Endothelial cell of umbilical vein (primary cell): ENCODE data around the gene PPP1R13B. TPM values are rescaled to one million over a fixed set of nuclear protein-coding genes. Genes with fewer than 3 reads are reported as not detected.

Source experiments
- BruUV-seq: library from RNA; stranded (reverse); fragments of 400-500 nt; replicated peaks from 2 replicates; lab custom pipeline; 2021; lab: Mats Ljungman, UMichigan
- CTCF ChIA-PET: fragments of 300-600, 350-600 bp; sonication (Branson Sonifier 250); formaldehyde crosslinking; loops from one replicate; lab custom pipeline; 2021; ENCODE audit warnings: antibody characterized with exemption, inconsistent platforms; lab: Charles Lee
- POLR2A ChIA-PET: fragments of 300-600, 350-600 bp; sonication (Branson Sonifier 250); formaldehyde crosslinking; loops from one replicate; lab custom pipeline; 2021; ENCODE audit warnings: antibody characterized with exemption, inconsistent platforms; lab: Charles Lee
- DNase-seq: peaks from one replicate; pipeline ENCODE4 v3.0.0-alpha.2; 2011; ENCODE audit warnings: low read depth, low spot score
- FAIRE-seq: peaks from 2 replicates; lab custom pipeline; 2011; peaks lifted over from hg19 to GRCh38; lab: Jason Lieb, UNC
- H2AFZ ChIP-seq: 2 replicates; pipeline ENCODE4 v1.6.0; 2012; ENCODE audit warnings: low read depth, low read length, control low read depth, inconsistent platforms
- H3K27ac ChIP-seq: 2 replicates; pipeline ENCODE4 v1.5.1; 2011; ENCODE audit warnings: low read depth, mild to moderate bottlenecking, control low read depth, low read length, moderate library complexity; ENCODE audit not compliant: insufficient read depth
- H3K27me3 ChIP-seq, 2 experiments: 2 replicates each; pipeline versions ENCODE4 v1.6.0 to v1.6.1; 2011; ENCODE audit warnings: low read length in 2 of 2, mixed read lengths in 1 of 2; ENCODE audit not compliant: control insufficient read depth in 2 of 2, insufficient read depth in 2 of 2
- H3K36me3 ChIP-seq, 2 experiments: 2 replicates in 1 of 2; 3 replicates in 1 of 2; pipeline ENCODE4 v1.5.1; 2011; ENCODE audit warnings: low read length in 2 of 2, mild to moderate bottlenecking in 1 of 2, moderate library complexity in 1 of 2; ENCODE audit not compliant: control insufficient read depth in 2 of 2, insufficient read depth in 2 of 2; ENCODE audit errors: extremely low read depth in 1 of 2
- H3K4me1 ChIP-seq: 3 replicates; pipeline ENCODE4 v1.5.1; 2011; ENCODE audit warnings: mild to moderate bottlenecking, low read length; ENCODE audit not compliant: control insufficient read depth, insufficient read depth; ENCODE audit errors: extremely low read depth
- H3K4me2 ChIP-seq: 2 replicates; pipeline ENCODE4 v1.6.1; 2011; ENCODE audit warnings: low read length, control low read depth, mixed read lengths; ENCODE audit not compliant: insufficient read depth
- H3K4me3 ChIP-seq, 3 experiments: fragments of 200-600 bp in 1 of 3; sonication (generic), shearing (Covaris generic) in 1 of 3; replicated peaks in 1 of 3; 2 replicates each; pipeline ENCODE4 v1.5.1; 2011 to 2016; ENCODE audit warnings: control low read depth in 3 of 3, low read length in 3 of 3, mild to moderate bottlenecking in 2 of 3, inconsistent platforms in 1 of 3, low read depth in 1 of 3, moderate library complexity in 1 of 3; ENCODE audit not compliant: insufficient read depth in 1 of 3
- H3K79me2 ChIP-seq: 2 replicates; pipeline ENCODE4 v1.6.0; 2012; ENCODE audit warnings: low read length, inconsistent platforms; ENCODE audit not compliant: control insufficient read depth, insufficient read depth
- H3K9ac ChIP-seq: replicated peaks from 2 replicates; pipeline ENCODE3; 2011; ENCODE audit warnings: low read length, control low read depth; ENCODE audit not compliant: insufficient read depth; ENCODE audit errors: extremely low read depth
- H3K9me1 ChIP-seq: replicated peaks from 3 replicates; pipeline ENCODE4 v1.6.0; 2011; ENCODE audit warnings: mild to moderate bottlenecking, low read length; ENCODE audit not compliant: control insufficient read depth, insufficient read depth; ENCODE audit errors: extremely low read depth
- H3K9me3 ChIP-seq: replicated peaks from 2 replicates; pipeline ENCODE4 v1.5.1; 2012; ENCODE audit warnings: low read length, inconsistent platforms; ENCODE audit not compliant: control insufficient read depth, insufficient read depth
- H4K20me1 ChIP-seq: replicated peaks from 2 replicates; pipeline ENCODE3; 2011; ENCODE audit warnings: mild to moderate bottlenecking, low read length; ENCODE audit not compliant: control insufficient read depth, insufficient read depth; ENCODE audit errors: extremely low read depth
- EZH2 ChIP-seq: IDR thresholded peaks from 2 replicates; pipeline ENCODE4 v1.6.1; 2012; ENCODE audit warnings: borderline replicate concordance, low read depth, mild to moderate bottlenecking, moderate library complexity, low read length, inconsistent platforms; ENCODE audit not compliant: severe bottlenecking
- FOS ChIP-seq: IDR thresholded peaks from 2 replicates; pipeline ENCODE4 v1.6.1; 2011; ENCODE audit warnings: mild to moderate bottlenecking, low read length, moderate library complexity, borderline replicate concordance; ENCODE audit not compliant: insufficient read depth
- GATA2 ChIP-seq: IDR thresholded peaks from 2 replicates; pipeline ENCODE4 v1.7.0; 2011; ENCODE audit warnings: low read depth, mild to moderate bottlenecking, moderate library complexity, mixed read lengths, low read length; ENCODE audit not compliant: insufficient read length, insufficient read depth
- JUN ChIP-seq: IDR thresholded peaks from 2 replicates; pipeline ENCODE4 v1.6.1; 2011; ENCODE audit warnings: borderline replicate concordance, low read depth; ENCODE audit not compliant: insufficient read length, insufficient read depth
- MYC ChIP-seq: IDR thresholded peaks from one replicate; pipeline ENCODE4 v1.6.1; 2011; ENCODE audit warnings: mild to moderate bottlenecking, low read depth, low read length
- POLR2A ChIP-seq: IDR thresholded peaks from 2 replicates; pipeline ENCODE4 v1.6.1; 2012; ENCODE audit warnings: low read depth, mild to moderate bottlenecking, control low read depth, low read length
- POLR2AphosphoS5 ChIP-seq: IDR thresholded peaks from 2 replicates; pipeline ENCODE4 v1.6.1; 2012; ENCODE audit warnings: low read depth, mild to moderate bottlenecking, control low read depth, low read length, moderate library complexity; ENCODE audit not compliant: insufficient read depth
- dilution Hi-C: fragments of 300-500 bp; cut with MboI; formaldehyde crosslinking; loops from one replicate; pipeline ENCODE4 v1.15.0; 2019; ENCODE audit warnings: low sequenced_read_pairs; ENCODE audit not compliant: extremely low pct_ligation_motif_present
- intact Hi-C: fragments of 100-400 bp; cut with micrococcal nuclease; formaldehyde crosslinking; loops from one replicate; pipeline ENCODE4 v1.10.0; 2022
- polyA plus RNA-seq, 4 experiments: library from polyadenylated mRNA; depleted of rRNA in 3 of 4; stranded (reverse) in 3 of 4; unstranded in 1 of 4; fragments of >200 nt; gene quantifications; 2 replicates each; pipeline versions ENCODE4 v1.2.1 to v1.2.3, GENCODE V29; 2011 to 2012; ENCODE audit warnings: missing spikeins in 1 of 4
- total RNA-seq: library from RNA; stranded (reverse); gene quantifications from 2 replicates; pipeline ENCODE4 v1.2.3, GENCODE V29; 2021
- TF ChIP-seq, protein P1 (sequence below): IDR thresholded peaks from 2 replicates; pipeline ENCODE4 v1.6.1; 2011; ENCODE audit not compliant: insufficient read depth, insufficient read length
- TF ChIP-seq, protein P2 (sequence below), 2 donors: IDR thresholded peaks; 1 replicate in 1 of 2; 2 replicates in 1 of 2; pipeline ENCODE4 v1.5.1; 2011; ENCODE audit warnings: low read length in 2 of 2, mild to moderate bottlenecking in 2 of 2, moderate library complexity in 2 of 2, control low read depth in 1 of 2, inconsistent platforms in 1 of 2, low read depth in 1 of 2; ENCODE audit not compliant: insufficient read depth in 1 of 2; ENCODE audit errors: extremely low read depth in 1 of 2

PPP1R13B gene
- total and polyA plus RNA-seq, 2 donors (not counting 3 experiments of a cell fraction or from before 2014, with no cell fraction given): 10.0 to 30.0 TPM

DNA sequence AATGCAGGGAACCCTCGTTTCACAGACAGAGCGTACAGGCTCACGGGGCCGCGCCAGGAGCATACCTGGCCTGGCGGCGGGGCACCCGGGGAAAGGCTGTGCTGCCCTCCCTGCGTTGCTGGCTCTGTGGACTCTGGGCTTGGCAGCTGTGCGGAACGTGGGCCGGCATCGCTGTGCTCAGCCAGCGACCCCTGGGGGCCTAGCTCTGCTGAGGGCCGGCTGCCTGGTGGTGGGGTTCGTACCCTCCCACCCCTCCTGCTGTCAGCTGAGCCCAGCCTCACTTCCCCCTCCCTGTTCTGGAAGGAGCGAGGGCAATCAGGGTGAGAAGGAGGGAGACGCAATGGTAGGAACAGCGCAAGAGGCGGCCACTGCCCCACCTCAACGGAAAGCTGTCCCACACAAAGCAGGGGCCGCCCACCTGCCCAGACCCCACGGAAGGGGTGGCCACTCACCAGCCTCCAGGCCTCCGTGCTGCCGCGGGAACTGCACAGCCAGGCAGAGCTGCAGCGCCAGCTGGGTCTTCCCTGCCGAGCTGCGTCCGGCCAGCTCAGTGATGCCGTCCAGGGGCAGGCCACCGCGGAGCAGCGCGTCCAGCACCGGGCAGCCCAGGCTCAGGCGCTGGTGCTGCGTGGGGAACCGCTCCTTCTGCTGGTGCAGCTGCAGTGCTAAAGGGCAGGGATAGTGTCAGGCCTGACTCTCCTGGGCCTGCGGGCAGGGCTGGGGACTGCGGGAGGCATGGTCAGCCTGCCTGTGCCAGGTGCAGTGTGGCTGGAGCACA, 140.6 kb downstream of the PPP1R13B start:
- Histone ChIP-seq H3K79me2 (no peaks in the 10 kb centered on the region), H2AFZ (no peak overlapping the region), H3K4me2 (no peak overlapping the region), H3K27ac (no peak overlapping the region), H3K27me3 (no peaks in the 10 kb centered on the region), H3K4me3 (no peak overlapping the region), H4K20me1 (no peaks in the 10 kb centered on the region), H3K36me3 (peaks cover 0 to 12% of the 10 kb centered on the region in 2 experiments), H3K9me3 (no peaks in the 10 kb centered on the region), H3K9ac (no peak overlapping the region), H3K4me1 (peaks cover 46% of the 10 kb centered on the region), H3K9me1 (no peaks in the 10 kb centered on the region)
- no peak for TF ChIP-seq GATA2
- no peak for TF ChIP-seq MYC
- TF ChIP-seq, protein P1, sequence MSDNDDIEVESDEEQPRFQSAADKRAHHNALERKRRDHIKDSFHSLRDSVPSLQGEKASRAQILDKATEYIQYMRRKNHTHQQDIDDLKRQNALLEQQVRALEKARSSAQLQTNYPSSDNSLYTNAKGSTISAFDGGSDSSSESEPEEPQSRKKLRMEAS: no peak
- TF ChIP-seq, protein P2, sequence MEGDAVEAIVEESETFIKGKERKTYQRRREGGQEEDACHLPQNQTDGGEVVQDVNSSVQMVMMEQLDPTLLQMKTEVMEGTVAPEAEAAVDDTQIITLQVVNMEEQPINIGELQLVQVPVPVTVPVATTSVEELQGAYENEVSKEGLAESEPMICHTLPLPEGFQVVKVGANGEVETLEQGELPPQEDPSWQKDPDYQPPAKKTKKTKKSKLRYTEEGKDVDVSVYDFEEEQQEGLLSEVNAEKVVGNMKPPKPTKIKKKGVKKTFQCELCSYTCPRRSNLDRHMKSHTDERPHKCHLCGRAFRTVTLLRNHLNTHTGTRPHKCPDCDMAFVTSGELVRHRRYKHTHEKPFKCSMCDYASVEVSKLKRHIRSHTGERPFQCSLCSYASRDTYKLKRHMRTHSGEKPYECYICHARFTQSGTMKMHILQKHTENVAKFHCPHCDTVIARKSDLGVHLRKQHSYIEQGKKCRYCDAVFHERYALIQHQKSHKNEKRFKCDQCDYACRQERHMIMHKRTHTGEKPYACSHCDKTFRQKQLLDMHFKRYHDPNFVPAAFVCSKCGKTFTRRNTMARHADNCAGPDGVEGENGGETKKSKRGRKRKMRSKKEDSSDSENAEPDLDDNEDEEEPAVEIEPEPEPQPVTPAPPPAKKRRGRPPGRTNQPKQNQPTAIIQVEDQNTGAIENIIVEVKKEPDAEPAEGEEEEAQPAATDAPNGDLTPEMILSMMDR (IDR thresholded peaks at IDR 0.05; ENCODE audit: extremely low read depth in 1 of 2, insufficient read depth in 1 of 2, low read depth in 1 of 2, low read length in 2 of 2): no peak
- no peak for TF ChIP-seq POLR2AphosphoS5
- TF ChIP-seq JUN: no peak
- TF ChIP-seq EZH2: no peak
- no peak for TF ChIP-seq POLR2A
- no peak for TF ChIP-seq FOS
- no TSS peak for BruUV-seq
- ChIA-PET CTCF (interaction anchor here (1.0 kb wide), 1 partner anchor 9 kb away, joined by 4 read pairs; the partner anchor contains the start of genes XRCC3 and ZFYVE21), POLR2A (no interaction called here)
- no peak for DNase-seq
- dilution Hi-C loops: no loop called here
- intact Hi-C loops: no loop called here
- FAIRE-seq: no peak
